NCI-H1436 (cell line): Measurements from ENCODE around the gene ZXDC.

Experiments used
- DNase-seq: peaks from one replicate; lab custom pipeline; 2025; lab: John Stamatoyannopoulos, UW

The ZXDC gene

GRCh38 chr3:126435456-126436315 is 40.0 kb downstream of the ZXDC start:
- DNase-seq = no peak

GRCh38 chr3:126434931-126435411 is 40.7 kb downstream of the ZXDC start:
- no peak for DNase-seq

- no peak for DNase-seq
Observed at GRCh38 chr3:126434264-126434590, 41.5 kb downstream of the ZXDC start.

- no peak for DNase-seq
Observed at GRCh38 chr3:126433496-126434263, 42.0 kb downstream of the ZXDC start.

GRCh38 chr3:126433105-126433430 is 42.6 kb downstream of the ZXDC start:
- DNase-seq = no peak

- DNase-seq = no peak
Observed at GRCh38 chr3:126432361-126433104, 43.2 kb downstream of the ZXDC start.

GRCh38 chr3:126431103-126431534 is 44.6 kb downstream of the ZXDC start:
- DNase-seq = no peak

GRCh38 chr3:126424751-126425150 is 50.9 kb downstream of the ZXDC start:
- no peak for DNase-seq

- DNase-seq = no peak
Observed at GRCh38 chr3:126424039-126424717, 51.5 kb downstream of the ZXDC start.

- DNase-seq = no peak
Observed at GRCh38 chr3:126423191-126424038, 52.3 kb downstream of the ZXDC start.

- no peak for DNase-seq
Observed at GRCh38 chr3:126422571-126423091, 53.1 kb downstream of the ZXDC start.

- DNase-seq = no peak
Observed at GRCh38 chr3:126422121-126422520, 53.6 kb downstream of the ZXDC start.

- no peak for DNase-seq
Observed at GRCh38 chr3:126421573-126422119, 54.0 kb downstream of the ZXDC start.

- no peak for DNase-seq
Observed at GRCh38 chr3:126419886-126420786, 55.6 kb downstream of the ZXDC start.

GRCh38 chr3:126419151-126419703 is 56.5 kb downstream of the ZXDC start:
- no peak for DNase-seq

- DNase-seq = no peak
Observed at GRCh38 chr3:126418661-126419131, 57.0 kb downstream of the ZXDC start.

GRCh38 chr3:126417981-126418530 is 57.6 kb downstream of the ZXDC start:
- DNase-seq = no peak

GRCh38 chr3:126417515-126417914 is 58.2 kb downstream of the ZXDC start:
- no peak for DNase-seq

GRCh38 chr3:126416943-126417342 is 58.7 kb downstream of the ZXDC start:
- DNase-seq = no peak
